Smooth muscle cell (in vitro differentiated cells): ENCODE results near the gene CCNH. TPM values are rescaled to one million over a fixed set of nuclear protein-coding genes. Genes with fewer than 3 reads are reported as not detected.

Experiments used
- DNase-seq: peaks from one replicate; lab custom pipeline; 2025; ENCODE audit not compliant: unreplicated experiment; lab: John Stamatoyannopoulos, UW
- H2AFZ ChIP-seq: fragments of 200-600 bp; sonication (generic); 2 replicates; pipeline ENCODE4 v1.6.0; 2016; ENCODE audit warnings: antibody characterized with exemption, low read depth, mild to moderate bottlenecking
- H3F3A ChIP-seq: fragments of 200-600 bp; sonication (generic); 2 replicates; pipeline ENCODE4 v1.6.0; 2017; ENCODE audit warnings: antibody characterized with exemption, low read depth
- H3K27ac ChIP-seq: fragments of 200-600 bp; sonication (generic); 2 replicates; pipeline ENCODE4 v1.5.1; 2016; ENCODE audit warnings: low read depth, mild to moderate bottlenecking
- H3K27me3 ChIP-seq: fragments of 200-600 bp; sonication (generic); 2 replicates; pipeline ENCODE4 v1.6.1; 2016; ENCODE audit warnings: low read depth, mild to moderate bottlenecking
- H3K36me3 ChIP-seq: fragments of 200-600 bp; sonication (generic); 2 replicates; pipeline ENCODE4 v1.5.1; 2016; ENCODE audit warnings: low read depth
- H3K4me1 ChIP-seq: fragments of 200-600 bp; sonication (generic); 2 replicates; pipeline ENCODE4 v1.5.1; 2016; ENCODE audit warnings: low read depth
- H3K4me2 ChIP-seq: fragments of 200-600 bp; sonication (generic); 2 replicates; pipeline ENCODE4 v1.6.0; 2016; ENCODE audit warnings: mild to moderate bottlenecking
- H3K4me3 ChIP-seq: fragments of 200-600 bp; sonication (generic); 2 replicates; pipeline ENCODE4 v1.5.1; 2016; ENCODE audit warnings: mild to moderate bottlenecking
- H3K79me2 ChIP-seq: fragments of 200-600 bp; sonication (generic); 2 replicates; pipeline ENCODE4 v1.6.0; 2016; ENCODE audit warnings: low read depth, mild to moderate bottlenecking
- H3K9ac ChIP-seq: fragments of 200-600 bp; sonication (generic); 2 replicates; pipeline ENCODE4 v1.6.0; 2016; ENCODE audit warnings: low read depth
- H3K9me3 ChIP-seq: fragments of 200-600 bp; sonication (generic); replicated peaks from 2 replicates; pipeline ENCODE4 v1.5.1; 2016; ENCODE audit warnings: low read depth
- H4K20me1 ChIP-seq: fragments of 200-600 bp; sonication (generic); 2 replicates; pipeline ENCODE4 v1.6.0; 2016; ENCODE audit warnings: low read depth
- WGBS: methylation state at CpG from one replicate; pipeline ENCODE4 v1.1.7; 2016; ENCODE audit warnings: low lambda C conversion rate; 5-methylcytosine and 5-hydroxymethylcytosine counted together
- polyA plus RNA-seq: library from polyadenylated mRNA; unstranded; fragments of >200 nt; fragmentation: Nextera tagmentation; extraction: Ambion mirVana; gene quantifications from 2 replicates; pipeline ENCODE4 v1.2.1, GENCODE V29; 2016
- total RNA-seq: library from RNA; depleted of rRNA; stranded (reverse); fragments of >200 nt; gene quantifications from 2 replicates; pipeline ENCODE4 v1.2.3, GENCODE V29; 2014
- TF ChIP-seq, protein P1 (sequence below): fragments of 200-600 bp; sonication (generic); IDR thresholded peaks from 2 replicates; pipeline ENCODE4 v1.5.1; 2017; ENCODE audit warnings: borderline replicate concordance, mild to moderate bottlenecking, antibody characterized with exemption; ENCODE audit not compliant: insufficient read depth, poor library complexity, severe bottlenecking

CCNH gene
- total and polyA plus RNA-seq, 2 experiments from 2014 or later = 33.2 to 96.7 TPM

DNA sequence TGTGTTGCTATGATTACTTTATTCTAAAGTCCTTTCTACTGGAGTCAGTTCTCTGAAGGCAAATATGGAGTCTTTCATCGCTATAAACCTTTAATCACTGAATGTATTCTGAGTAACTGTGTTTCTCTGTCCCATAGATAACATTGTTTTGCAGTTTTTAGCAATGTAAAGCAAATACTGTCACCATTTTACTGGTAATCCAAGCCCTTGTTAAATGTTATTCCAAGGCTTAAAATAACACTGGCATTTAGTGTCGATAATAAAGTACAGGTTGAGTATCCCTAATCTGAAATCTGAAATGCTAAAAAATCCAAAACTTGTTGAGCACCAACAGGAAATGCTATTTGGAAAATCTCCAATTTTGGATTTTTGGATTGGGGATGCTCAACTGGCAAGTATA lies 24.6 kb downstream of the CCNH start:
- H3K9me3 ChIP-seq = no peaks in the 10 kb centered on the region
- no peak overlapping the region for H2AFZ ChIP-seq
- H3F3A ChIP-seq = peaks cover 8% of the 10 kb centered on the region
- peaks cover 13% of the 10 kb centered on the region for H4K20me1 ChIP-seq
- H3K4me2 ChIP-seq = no peak overlapping the region
- no peak overlapping the region for H3K27ac ChIP-seq
- TF ChIP-seq, protein P1, sequence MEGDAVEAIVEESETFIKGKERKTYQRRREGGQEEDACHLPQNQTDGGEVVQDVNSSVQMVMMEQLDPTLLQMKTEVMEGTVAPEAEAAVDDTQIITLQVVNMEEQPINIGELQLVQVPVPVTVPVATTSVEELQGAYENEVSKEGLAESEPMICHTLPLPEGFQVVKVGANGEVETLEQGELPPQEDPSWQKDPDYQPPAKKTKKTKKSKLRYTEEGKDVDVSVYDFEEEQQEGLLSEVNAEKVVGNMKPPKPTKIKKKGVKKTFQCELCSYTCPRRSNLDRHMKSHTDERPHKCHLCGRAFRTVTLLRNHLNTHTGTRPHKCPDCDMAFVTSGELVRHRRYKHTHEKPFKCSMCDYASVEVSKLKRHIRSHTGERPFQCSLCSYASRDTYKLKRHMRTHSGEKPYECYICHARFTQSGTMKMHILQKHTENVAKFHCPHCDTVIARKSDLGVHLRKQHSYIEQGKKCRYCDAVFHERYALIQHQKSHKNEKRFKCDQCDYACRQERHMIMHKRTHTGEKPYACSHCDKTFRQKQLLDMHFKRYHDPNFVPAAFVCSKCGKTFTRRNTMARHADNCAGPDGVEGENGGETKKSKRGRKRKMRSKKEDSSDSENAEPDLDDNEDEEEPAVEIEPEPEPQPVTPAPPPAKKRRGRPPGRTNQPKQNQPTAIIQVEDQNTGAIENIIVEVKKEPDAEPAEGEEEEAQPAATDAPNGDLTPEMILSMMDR = no peak
- WGBS = 97% methylated on average over 2 of the region's 2 CpGs
- no peak for DNase-seq
- H3K27me3 ChIP-seq = no peaks in the 10 kb centered on the region
- peaks cover 55% of the 10 kb centered on the region for H3K36me3 ChIP-seq
- no peaks in the 10 kb centered on the region for H3K79me2 ChIP-seq
- no peak overlapping the region for H3K4me3 ChIP-seq
- no peak overlapping the region for H3K9ac ChIP-seq
- H3K4me1 ChIP-seq = no peaks in the 10 kb centered on the region

DNA sequence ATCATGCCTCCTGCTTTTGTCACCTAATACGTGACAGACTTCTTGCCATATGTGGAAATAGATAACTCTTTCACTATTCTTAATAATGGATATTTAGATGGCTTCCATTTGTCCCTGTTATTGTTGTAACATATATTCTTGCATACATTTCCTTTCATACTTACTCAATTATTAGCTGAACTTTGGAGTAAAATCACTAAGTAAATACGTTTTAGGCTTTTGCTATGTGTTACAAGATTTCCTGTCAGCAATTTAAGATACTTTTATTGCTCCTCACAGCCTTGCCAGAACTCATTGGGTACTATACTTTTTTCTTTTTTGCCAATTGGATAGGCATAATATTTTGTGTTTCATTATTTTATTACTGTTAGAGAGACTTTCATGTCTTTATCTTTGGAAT lies 26.9 kb downstream of the CCNH start:
- Histone ChIP-seq H3F3A (peaks cover 16% of the 10 kb centered on the region), H3K9me3 (no peaks in the 10 kb centered on the region), H4K20me1 (peaks cover 28% of the 10 kb centered on the region), H3K79me2 (no peaks in the 10 kb centered on the region), H3K4me1 (no peaks in the 10 kb centered on the region), H2AFZ (no peak overlapping the region), H3K4me3 (no peak overlapping the region), H3K36me3 (peaks cover 44% of the 10 kb centered on the region), H3K4me2 (no peak overlapping the region), H3K27ac (peak overlapping the region; percentile 20), H3K9ac (no peak overlapping the region), H3K27me3 (no peaks in the 10 kb centered on the region)
- TF ChIP-seq, protein P1 = no peak
- WGBS = 84% methylated on average over 2 of the region's 2 CpGs
- DNase-seq = no peak

DNA sequence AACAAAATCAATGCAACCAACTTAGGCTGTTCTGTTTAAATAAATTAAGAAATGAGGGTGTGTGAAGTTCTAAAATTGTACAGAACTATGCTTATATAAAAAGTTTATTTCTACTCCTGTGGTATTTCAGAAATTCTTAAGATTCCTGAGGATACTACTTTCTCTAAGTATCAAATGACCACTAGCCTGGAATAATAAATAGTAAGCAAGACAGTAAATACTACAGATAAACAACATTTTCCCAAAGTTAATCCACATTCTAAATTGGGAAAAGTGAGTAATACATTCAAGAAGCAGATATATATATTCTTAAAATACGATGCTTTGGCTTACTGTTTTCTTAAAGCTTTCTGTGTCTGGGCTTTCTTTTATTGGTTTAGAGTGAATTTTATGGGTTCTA lies 29.5 kb downstream of the CCNH start:
- Histone ChIP-seq H3K27ac (peak overlapping the region; percentile 60), H3K4me3 (no peak overlapping the region), H3K4me2 (peak overlapping the region; percentile 27), H3K9ac (no peak overlapping the region), H3K9me3 (no peaks in the 10 kb centered on the region), H3F3A (peaks cover 12% of the 10 kb centered on the region), H3K27me3 (no peaks in the 10 kb centered on the region), H4K20me1 (peaks cover 33% of the 10 kb centered on the region), H3K79me2 (no peaks in the 10 kb centered on the region), H3K36me3 (peaks cover 51% of the 10 kb centered on the region), H2AFZ (no peak overlapping the region), H3K4me1 (no peaks in the 10 kb centered on the region)
- 46% methylated on average over 1 of the region's 1 CpG for WGBS
- DNase-seq = no peak
- TF ChIP-seq, protein P1 = no peak

DNA sequence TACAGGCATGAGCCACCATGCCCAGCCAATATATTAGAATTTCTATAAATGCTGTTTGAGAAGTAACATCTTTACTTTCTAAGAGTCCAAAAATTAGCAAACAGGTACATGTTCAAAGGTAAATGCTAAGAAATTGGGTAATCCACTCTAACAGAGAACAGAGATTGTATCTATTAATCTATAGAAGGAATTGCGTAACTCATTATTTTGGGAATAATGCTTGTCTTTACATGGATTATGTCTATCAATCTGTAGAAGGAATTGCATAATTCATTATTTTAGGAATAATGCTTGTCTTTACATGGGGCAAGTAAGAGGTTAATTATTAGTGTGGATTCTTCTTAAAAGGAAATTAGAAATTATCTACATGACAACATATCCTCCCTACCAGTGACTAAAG lies 30.5 kb downstream of the CCNH start:
- Histone ChIP-seq H3K27ac (peak overlapping the region; percentile 60), H3K36me3 (peaks cover 41% of the 10 kb centered on the region), H3K9me3 (no peaks in the 10 kb centered on the region), H3K79me2 (no peaks in the 10 kb centered on the region), H3K27me3 (no peaks in the 10 kb centered on the region), H3F3A (peaks cover 12% of the 10 kb centered on the region), H3K4me2 (no peak overlapping the region), H4K20me1 (peaks cover 28% of the 10 kb centered on the region), H3K4me1 (no peaks in the 10 kb centered on the region), H2AFZ (no peak overlapping the region), H3K4me3 (no peak overlapping the region), H3K9ac (no peak overlapping the region)
- no peak for DNase-seq
- 98% methylated on average over 1 of the region's 1 CpG for whole genome bisulfite sequencing
- TF ChIP-seq, protein P1 = no peak
